Activated effector memory CD4-positive, alpha-beta T cell treated with Interleukin-2 at 50 U/mL for 16 hours (primary cell): ENCODE measurements around the gene TMEM145.

ENCODE experiments used
- DNase-seq: peaks from one replicate; pipeline ENCODE4 v3.0.0-alpha.2; 2020

Gene TMEM145

DNA sequence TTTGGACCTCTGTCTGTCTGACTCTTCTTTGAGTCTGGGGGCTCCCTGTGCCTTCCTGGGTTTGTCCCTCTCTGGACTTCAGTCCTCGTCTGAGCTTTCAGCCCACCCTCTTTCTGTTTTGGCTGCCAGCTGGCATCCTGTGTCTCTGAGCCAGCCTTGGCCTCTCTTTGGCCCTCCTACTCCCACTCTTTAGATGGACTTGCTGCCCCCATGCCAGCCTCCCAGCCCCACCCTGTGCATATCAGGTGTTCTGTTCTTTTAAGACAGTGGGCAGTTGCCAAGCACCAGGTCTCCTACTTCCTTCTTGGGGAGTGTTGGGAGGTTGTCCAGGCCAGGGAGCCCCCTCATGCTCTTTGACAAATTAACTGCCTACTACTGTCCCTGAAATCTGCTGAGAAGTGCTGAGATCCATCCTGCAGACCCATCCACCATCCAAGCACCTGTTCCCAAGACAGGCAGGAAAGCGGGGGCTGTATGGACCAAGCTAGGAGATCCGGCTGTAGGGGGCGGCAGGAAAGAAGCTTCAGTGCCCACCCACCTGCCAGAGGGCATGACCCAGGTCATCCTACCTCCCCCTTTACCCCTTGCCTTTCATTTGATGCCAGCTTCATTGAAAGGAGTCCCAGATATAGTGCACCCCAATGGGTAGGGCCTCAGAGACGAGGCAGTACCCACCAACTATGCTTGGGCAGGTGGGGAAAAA, 34.5 kb upstream of the TMEM145 start:
- DNase-seq, result no peak

- no peak for DNase-seq
Measured at GRCh38 chr19:42279155-42279901, 33.8 kb upstream of the TMEM145 start.

DNA sequence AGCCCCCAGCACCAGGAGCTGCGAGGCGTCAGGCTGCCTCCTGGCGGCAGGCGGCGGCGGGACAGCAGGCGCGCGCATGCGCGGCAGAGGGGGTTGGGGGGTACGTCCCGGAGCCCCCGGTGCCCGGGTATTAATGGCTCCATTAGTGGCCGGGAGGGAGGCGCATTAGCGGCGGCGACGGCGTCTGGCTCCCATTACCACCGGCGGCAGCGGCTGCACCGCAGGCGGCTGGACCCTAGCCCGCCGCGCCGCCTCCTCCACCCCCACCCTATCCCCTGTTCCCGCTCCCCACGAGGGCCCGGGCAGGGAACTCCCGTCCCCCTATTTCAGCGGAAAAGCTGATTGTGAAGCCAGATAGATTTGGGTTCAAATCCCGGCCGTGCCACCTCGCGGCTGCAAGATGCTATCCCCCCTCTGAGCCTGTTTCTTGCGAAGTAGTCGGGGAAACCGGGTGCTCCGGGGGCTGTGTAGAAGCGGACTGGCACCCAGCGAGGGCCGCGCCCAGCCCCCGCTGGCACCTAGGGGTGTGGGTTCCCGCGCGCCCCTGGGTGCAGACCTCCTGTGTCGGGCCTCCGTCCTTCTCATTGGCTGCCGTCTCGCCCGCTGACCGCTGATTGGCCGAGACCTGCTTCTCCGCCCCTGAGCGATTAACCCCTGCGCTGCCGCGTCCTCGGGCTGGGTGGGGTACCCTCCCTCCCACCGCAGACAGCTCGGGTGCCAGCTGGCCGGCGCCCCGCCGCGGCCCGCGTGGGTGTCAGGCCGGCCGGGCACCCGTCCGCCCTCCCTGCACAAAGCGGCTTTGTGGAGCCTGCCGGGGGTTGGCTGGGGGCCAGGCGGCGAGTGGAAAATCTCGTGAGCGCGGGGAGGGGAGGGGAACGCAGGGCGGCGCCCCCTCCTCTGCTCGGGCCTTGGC, 33.0 kb upstream of the TMEM145 start:
- DNase-seq, result peak; percentile 78

GRCh38 chr19:42280815-42281145, 32.3 kb upstream of the TMEM145 start:
- no peak for DNase-seq

DNA sequence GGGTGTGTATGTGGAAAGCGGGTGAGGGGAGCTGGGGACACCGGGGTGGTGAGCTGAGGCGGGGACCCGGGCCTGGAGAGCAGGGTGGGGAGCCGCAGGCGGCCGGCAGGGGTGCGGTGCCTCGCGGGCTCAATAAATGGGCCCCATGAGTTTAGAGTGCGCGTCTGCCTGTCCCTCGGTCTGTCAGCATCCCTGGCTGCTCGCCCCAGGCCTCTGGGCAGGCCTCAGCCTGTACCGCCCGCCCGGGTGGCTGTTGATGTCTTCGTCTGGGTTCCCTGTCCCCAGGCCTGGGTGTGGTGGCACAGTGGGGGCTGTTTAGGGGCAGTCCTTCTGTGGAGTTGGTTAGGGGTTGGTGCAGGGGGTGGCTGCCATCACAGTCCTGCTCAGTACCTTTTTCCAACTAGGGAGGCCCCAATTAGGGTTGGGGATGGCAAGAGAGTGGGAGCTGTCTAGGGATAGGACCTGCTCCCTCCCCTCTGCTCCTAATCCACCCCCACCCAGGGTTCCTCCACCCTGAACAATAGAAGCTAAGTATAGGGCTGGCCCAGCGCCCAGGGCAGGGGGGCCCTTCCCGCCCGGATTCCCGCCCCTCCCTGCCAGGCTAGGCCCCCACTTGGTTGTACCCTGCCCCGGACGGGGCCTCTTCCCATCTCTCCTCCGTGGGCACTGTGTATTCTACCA, 31.8 kb upstream of the TMEM145 start:
- DNase-seq, result no peak

- DNase-seq, result no peak
Measured at GRCh38 chr19:42281827-42282762, 31.0 kb upstream of the TMEM145 start.

DNA sequence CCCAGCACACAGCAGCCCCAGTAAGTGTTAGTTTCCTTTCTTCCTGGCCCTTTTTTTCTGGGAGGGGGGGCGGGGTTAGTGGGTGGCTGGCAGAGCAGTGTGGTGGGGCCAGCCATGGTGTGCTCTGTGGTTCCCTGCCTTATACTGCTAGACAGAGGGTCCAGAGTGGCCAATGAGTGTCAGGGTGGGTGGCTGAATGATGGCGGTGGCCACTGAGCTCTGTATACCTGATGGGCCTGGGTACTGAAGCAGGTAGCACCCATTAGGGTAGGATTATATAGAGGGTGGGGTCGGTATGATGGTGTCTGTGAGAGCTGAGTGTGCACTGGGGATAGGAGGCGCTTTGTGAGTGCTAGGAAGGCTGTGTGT, 30.3 kb upstream of the TMEM145 start:
- no peak for DNase-seq

- DNase-seq, result peak; percentile 96
Measured at GRCh38 chr19:42283188-42284065, 29.7 kb upstream of the TMEM145 start.

- DNase-seq, result peak; percentile 79
Measured at GRCh38 chr19:42284066-42284501, 29.0 kb upstream of the TMEM145 start.

GRCh38 chr19:42284591-42285341, 28.3 kb upstream of the TMEM145 start:
- DNase-seq, result no peak

GRCh38 chr19:42285541-42285941, 27.6 kb upstream of the TMEM145 start:
- DNase-seq, result no peak

- no peak for DNase-seq
Measured at GRCh38 chr19:42285988-42286348, 27.1 kb upstream of the TMEM145 start.

DNA sequence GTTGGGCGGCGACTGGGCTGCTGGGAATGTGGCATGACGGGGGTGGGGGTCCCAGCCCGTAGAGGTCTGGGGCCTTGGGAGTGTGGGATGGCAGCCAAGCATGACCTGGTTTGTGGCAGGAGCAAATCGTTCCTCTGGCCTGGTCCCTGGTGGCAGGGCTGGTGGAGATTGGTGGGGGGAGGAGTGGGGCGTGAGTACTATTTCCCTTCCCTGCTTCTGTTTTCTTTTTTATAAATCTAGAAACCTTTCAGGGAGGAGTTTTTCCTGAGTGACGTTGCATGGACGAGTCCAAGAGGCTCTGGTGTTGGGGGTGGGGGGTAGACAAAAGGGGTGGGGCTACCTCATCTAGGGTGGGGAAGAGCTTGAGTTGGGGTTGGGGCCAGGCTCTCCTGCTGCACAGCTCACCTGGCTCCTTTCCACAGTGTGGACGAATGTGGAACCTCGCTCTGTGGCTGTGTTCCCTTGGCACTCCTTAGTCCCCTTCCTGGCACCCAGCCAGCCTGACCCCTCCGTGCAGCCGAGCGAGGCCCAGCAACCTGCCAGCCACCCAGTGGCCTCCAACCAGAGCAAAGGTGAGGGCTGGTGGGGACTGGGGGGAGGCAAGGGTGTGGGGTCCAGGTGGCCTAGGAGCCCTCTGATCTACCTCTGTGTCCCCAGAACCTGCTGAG, 26.6 kb upstream of the TMEM145 start:
- no peak for DNase-seq

- DNase-seq, result no peak
Measured at GRCh38 chr19:42287017-42287826, 25.9 kb upstream of the TMEM145 start.

GRCh38 chr19:42287827-42288107, 25.3 kb upstream of the TMEM145 start:
- no peak for DNase-seq

DNA sequence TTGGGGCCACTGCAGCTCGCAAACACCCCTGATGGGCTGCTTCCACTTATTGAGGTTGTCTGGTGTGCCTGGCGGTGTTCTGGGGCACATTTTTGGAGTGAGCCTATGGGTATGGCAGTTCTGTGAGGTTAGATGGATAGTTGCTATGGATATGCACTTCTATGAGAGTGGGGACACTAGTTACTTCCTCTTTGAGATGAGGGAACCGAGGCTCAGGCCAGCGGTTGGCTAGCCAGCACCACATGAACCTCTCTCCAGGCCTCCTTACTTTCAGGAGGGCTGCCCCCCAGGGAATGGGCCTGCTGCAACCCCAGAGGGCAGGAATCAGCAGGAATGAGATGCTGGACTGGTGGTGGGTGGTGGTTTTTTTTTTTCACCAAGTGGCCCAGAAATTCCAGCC, 24.7 kb upstream of the TMEM145 start:
- DNase-seq, result no peak

- DNase-seq, result no peak
Measured at GRCh38 chr19:42288881-42289555, 24.1 kb upstream of the TMEM145 start.

DNA sequence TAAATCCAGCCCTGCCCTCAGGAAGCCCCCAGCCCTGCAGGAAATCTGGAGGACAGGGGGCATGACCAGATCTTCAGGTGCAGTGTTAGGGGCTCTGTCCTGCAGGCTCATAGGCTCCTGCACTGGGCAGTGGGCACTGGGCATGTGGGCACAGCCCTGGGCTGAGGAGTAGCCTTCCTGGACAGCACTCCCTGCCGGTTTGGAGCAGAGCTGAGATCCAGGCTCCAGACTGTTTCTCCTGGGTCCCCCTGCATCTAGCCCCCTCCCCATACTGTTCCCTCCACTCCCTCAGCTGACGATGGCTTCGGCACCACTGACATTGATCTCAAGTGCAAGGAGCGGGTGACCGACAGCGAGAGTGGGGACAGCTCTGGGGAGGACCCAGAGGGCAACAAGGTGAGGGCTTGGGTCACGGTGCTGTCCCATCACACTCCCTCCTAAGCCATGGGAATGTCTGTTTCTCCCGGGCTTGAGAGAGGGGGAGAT, 23.5 kb upstream of the TMEM145 start:
- no peak for DNase-seq
